EL (cell line): Measurements from ENCODE around the gene POLD1.
"Not testable (repeated sequence)": the region's sequence is repeated elsewhere in the genome, so short reads cannot be mapped to it uniquely, and the experiment has no call there.

ENCODE experiments used
- DNase-seq: peaks from one replicate; pipeline ENCODE4 v3.0.0-alpha.2; 2016

The POLD1 gene

GRCh38 chr19:50365434-50366306 lies 18.5 kb upstream of the POLD1 start, which contains the start of gene NAPSA:
Gene NAPSA (minus strand): TSS chr19:50365639. CDS start chr19:50365621, 18 bp downstream.
- no peak for DNase-seq

GRCh38 chr19:50368649-50369570 lies 15.2 kb upstream of the POLD1 start:
- peak; percentile 87 for DNase-seq

GRCh38 chr19:50371914-50372475 lies 12.2 kb upstream of the POLD1 start:
- no peak for DNase-seq

- DNase-seq, result peak; percentile 97
Measured at GRCh38 chr19:50376166-50377050, 7.7 kb upstream of the POLD1 start, which contains the start of gene NR1H2. Gene NR1H2 (plus strand): TSS chr19:50376457. CDS start chr19:50377606, 1,149 bp downstream.

- no peak for DNase-seq
Measured at GRCh38 chr19:50377051-50377461, 7.1 kb upstream of the POLD1 start.

- no peak for DNase-seq
Measured at GRCh38 chr19:50377517-50377916, 6.6 kb upstream of the POLD1 start.

GRCh38 chr19:50378169-50378862 lies 5.8 kb upstream of the POLD1 start:
- no peak for DNase-seq

GRCh38 chr19:50378863-50379236 lies 5.3 kb upstream of the POLD1 start:
- DNase-seq, result no peak

- DNase-seq, result no peak
Measured at GRCh38 chr19:50379602-50380001, 4.5 kb upstream of the POLD1 start.

- no peak for DNase-seq
Measured at GRCh38 chr19:50380137-50380536, 4.0 kb upstream of the POLD1 start.

- no peak for DNase-seq
Measured at GRCh38 chr19:50380751-50381151, 3.4 kb upstream of the POLD1 start.

- no peak for DNase-seq
Measured at GRCh38 chr19:50381881-50382729, 2.0 kb upstream of the POLD1 start.

- no peak for DNase-seq
Measured at GRCh38 chr19:50383001-50383851, 921 bp upstream of the POLD1 start.

GRCh38 chr19:50384685-50385535 lies 763 bp downstream of the POLD1 start:
- DNase-seq, result peak; percentile 50

GRCh38 chr19:50387176-50387867 lies 3.2 kb downstream of the POLD1 start:
- DNase-seq, result peak; percentile 59

GRCh38 chr19:50387868-50388245 lies 3.7 kb downstream of the POLD1 start:
- no peak for DNase-seq

- DNase-seq, result not testable (repeated sequence)
Measured at GRCh38 chr19:50390295-50390694, 6.1 kb downstream of the POLD1 start.

GRCh38 chr19:50390952-50391351 lies 6.8 kb downstream of the POLD1 start:
- DNase-seq, result not testable (repeated sequence)
